Activated CD8-positive, alpha-beta T cell treated with anti-CD3 and anti-CD28 coated beads for 36 hours (primary cell): ENCODE results near the gene IL22RA1. TPM values are rescaled to one million over a fixed set of nuclear protein-coding genes. Genes with fewer than 3 reads are reported as not detected.

Experiments used
- ATAC-seq: fragments of 200-7000 bp; cut with Tn5 transposase; one replicate; pipeline ENCODE4 v1.10.0; 2021; ENCODE audit warnings: mild to moderate bottlenecking, moderate library complexity
- CTCF ChIA-PET: fragments of 350-600 bp; sonication (Branson Sonifier 250); formaldehyde crosslinking; loops from one replicate; lab custom pipeline; 2021; ENCODE audit warnings: antibody characterized with exemption; lab: Charles Lee
- POLR2A ChIA-PET: fragments of 350-600 bp; sonication (Branson Sonifier 250); formaldehyde crosslinking; loops from one replicate; lab custom pipeline; 2021; ENCODE audit warnings: antibody characterized with exemption; lab: Charles Lee
- DNase-seq: peaks from one replicate; pipeline ENCODE4 v3.0.0-alpha.2; 2020
- H3K27ac Mint-ChIP-seq: one replicate; pipeline ENCODE4 v1.8.0; 2021; ENCODE audit warnings: mild to moderate bottlenecking, mixed read lengths
- H3K27me3 Mint-ChIP-seq: one replicate; pipeline ENCODE4 v1.8.0; 2021; ENCODE audit warnings: mixed read lengths
- H3K36me3 Mint-ChIP-seq: one replicate; pipeline ENCODE4 v1.8.0; 2021; ENCODE audit warnings: low read depth, mixed read lengths
- H3K4me1 Mint-ChIP-seq: one replicate; pipeline ENCODE4 v1.8.0; 2021; ENCODE audit warnings: low read depth, mixed read lengths
- H3K4me3 Mint-ChIP-seq: one replicate; pipeline ENCODE4 v1.8.0; 2021; ENCODE audit warnings: mild to moderate bottlenecking, moderate library complexity, mixed read lengths
- H3K9me3 Mint-ChIP-seq: one replicate; pipeline ENCODE4 v1.8.0; 2021; ENCODE audit warnings: mixed read lengths
- intact Hi-C: fragments of 100-400 bp; cut with micrococcal nuclease; formaldehyde crosslinking; loops from one replicate; pipeline ENCODE4 v1.10.0; 2022
- total RNA-seq, 2 experiments: library from RNA; stranded (reverse); gene quantifications; one replicate each; pipeline ENCODE4 v1.2.3, GENCODE V29; 2021
- TF ChIP-seq, protein P1 (sequence below): fragments of 200-600 bp; IDR thresholded peaks from one replicate; pipeline ENCODE4 v1.8.0; 2022; ENCODE audit warnings: antibody characterized with exemption, mild to moderate bottlenecking

The IL22RA1 gene
- total RNA-seq, 2 experiments from 2014 or later: not detected

DNA sequence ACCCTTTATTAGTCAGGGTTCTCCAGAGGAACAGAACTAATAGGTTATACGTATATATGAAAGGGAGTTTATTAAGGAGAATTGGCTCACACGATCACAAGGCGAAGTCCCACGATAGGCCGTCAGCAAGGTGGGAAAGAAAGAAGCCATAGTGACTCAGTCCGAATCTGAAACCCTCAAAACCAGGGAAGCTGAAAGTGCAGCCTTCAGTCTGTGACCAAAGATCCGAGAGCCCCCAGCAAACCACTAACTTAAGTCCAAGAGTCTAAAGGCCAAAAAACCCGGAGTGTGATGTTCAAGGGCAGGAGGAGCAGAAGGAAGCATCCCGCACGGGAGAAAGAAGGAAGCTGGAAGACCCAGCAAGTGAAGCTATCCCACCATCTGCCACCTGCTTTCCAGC lies 34.2 kb upstream of the IL22RA1 start:
- CTCF ChIA-PET: no interaction called here

DNA sequence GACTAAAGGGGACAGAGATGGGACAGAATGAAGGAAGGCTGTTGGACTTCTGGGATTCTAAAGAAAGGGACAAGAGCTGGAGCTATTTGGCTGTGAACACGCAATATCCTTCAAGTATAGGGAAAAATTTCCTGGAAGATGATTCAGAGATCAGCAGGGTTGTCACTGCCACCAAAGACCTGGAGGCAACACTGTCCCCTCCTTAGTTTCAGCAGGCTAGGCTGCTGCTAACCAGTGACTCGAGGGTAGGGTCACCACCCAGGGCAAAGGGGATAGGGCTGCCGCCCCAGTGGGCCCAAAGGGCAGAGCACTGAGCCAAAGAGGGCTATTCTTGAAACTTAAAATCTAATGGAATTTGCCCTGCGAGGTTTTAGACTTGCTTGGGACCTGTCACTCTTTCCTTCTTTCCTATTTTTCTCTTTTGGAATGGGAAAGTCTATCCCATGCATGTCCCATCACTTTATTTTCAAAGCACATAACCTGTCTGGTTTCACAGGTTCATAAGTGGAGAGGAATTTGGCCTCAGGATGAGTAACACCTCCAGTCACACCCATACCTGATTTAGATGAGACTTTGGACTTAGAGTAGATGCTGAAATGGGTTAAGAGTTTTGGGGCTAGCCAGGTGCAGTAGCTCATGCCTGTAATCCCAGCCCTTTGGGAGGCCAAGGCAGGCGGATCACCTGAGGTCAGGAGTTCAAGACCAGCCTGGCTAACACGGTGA lies 32.3 kb upstream of the IL22RA1 start:
- TF ChIP-seq, protein P1, sequence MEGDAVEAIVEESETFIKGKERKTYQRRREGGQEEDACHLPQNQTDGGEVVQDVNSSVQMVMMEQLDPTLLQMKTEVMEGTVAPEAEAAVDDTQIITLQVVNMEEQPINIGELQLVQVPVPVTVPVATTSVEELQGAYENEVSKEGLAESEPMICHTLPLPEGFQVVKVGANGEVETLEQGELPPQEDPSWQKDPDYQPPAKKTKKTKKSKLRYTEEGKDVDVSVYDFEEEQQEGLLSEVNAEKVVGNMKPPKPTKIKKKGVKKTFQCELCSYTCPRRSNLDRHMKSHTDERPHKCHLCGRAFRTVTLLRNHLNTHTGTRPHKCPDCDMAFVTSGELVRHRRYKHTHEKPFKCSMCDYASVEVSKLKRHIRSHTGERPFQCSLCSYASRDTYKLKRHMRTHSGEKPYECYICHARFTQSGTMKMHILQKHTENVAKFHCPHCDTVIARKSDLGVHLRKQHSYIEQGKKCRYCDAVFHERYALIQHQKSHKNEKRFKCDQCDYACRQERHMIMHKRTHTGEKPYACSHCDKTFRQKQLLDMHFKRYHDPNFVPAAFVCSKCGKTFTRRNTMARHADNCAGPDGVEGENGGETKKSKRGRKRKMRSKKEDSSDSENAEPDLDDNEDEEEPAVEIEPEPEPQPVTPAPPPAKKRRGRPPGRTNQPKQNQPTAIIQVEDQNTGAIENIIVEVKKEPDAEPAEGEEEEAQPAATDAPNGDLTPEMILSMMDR: no peak
- no peak for DNase-seq
- Mint-ChIP-seq H3K27me3 (no peaks in the 10 kb centered on the region), H3K36me3 (peaks cover 9% of the 10 kb centered on the region), H3K9me3 (no peaks in the 10 kb centered on the region), H3K4me3 (no peak overlapping the region), H3K27ac (no peak overlapping the region), H3K4me1 (peaks cover 2% of the 10 kb centered on the region)
- ATAC-seq: no peak
- intact Hi-C loops: no loop called here
- ChIA-PET POLR2A (no interaction called here), CTCF (interaction anchor here (1.7 kb wide), 1 partner anchor 24 kb away, joined by 5 read pairs; no protein-coding TSS in a partner anchor)

More for the DNA sequence above, 34.2 kb upstream of the IL22RA1 start:
- Mint-ChIP-seq H3K36me3 (peaks cover 9% of the 10 kb centered on the region), H3K9me3 (no peaks in the 10 kb centered on the region), H3K27ac (no peak overlapping the region), H3K4me3 (no peak overlapping the region), H3K27me3 (no peaks in the 10 kb centered on the region), H3K4me1 (peaks cover 2% of the 10 kb centered on the region)
- no peak for ATAC-seq
- POLR2A ChIA-PET: interaction anchor here (1.0 kb wide), 1 partner anchor 8 kb away, joined by 3 read pairs; no protein-coding TSS in a partner anchor
- no peak for DNase-seq
- intact Hi-C loops: no loop called here
- TF ChIP-seq, protein P1: no peak

DNA sequence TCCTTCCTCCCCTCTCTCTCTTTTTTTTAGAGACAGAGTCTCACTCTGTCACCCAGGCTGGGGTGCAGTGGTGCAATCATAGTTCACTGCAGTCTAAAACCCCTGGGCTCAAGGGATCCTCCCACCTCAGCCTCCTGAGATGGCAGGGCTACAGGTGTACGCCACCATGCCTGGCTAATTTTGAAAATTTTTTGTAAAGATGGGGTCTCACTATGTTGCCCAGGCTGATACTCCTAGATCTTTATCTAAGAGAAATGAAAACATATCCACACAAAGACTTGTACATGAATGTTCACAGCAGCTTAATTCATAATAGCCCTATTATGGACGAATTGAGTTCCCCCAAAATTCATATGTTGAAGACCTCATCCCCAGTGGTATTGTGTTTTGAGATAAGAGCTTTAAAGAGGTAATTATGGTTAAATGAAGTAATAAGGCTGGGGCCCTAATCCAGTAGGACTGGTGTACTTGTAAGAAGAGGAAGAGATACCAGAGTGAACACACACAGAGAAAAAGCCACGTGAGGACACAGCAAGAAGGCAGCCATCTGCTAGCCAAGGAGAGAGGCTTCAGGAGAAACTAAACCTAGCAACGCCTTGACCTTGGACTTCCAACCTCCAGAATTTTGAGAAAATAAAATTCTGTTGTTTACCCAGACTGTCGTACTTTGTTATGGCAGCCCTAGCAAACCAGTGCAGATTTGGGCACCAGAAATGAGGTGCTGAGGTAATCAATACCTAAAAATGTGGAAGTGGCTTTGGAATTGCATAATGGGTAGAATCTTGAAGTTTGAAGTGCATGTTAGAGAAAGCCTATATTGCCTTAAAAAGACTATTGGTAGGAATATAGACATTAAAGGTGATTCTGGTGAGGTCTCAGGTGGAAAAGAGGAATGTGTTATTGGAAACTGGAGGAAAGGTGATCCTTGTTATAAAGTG lies 31.0 kb upstream of the IL22RA1 start:
- CTCF ChIA-PET: interaction anchor here (1.7 kb wide), 1 partner anchor 25 kb away, joined by 5 read pairs; no protein-coding TSS in a partner anchor
- POLR2A ChIA-PET: no interaction called here

DNA sequence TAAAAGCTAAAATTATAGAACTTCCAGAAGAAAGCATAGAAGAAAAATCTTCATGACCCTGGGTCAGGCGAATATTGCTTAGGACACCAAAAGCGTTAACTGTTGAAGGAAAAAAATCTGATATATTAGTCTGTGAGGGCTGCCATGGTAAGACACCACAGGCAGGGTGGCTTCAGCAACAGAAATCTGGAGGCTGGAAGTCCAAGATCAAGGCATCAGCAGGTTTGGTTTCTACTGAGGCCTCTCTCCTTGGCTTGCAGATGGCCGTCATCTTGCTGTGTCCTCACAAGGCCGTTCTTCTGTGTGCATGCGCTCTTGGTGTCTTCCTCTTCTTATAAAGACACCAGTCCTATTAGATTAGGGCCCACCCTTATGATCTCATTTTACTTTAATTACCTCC lies 29.7 kb upstream of the IL22RA1 start:
- TF ChIP-seq, protein P1: no peak
- Mint-ChIP-seq H3K36me3 (peaks cover 12% of the 10 kb centered on the region), H3K27me3 (no peaks in the 10 kb centered on the region), H3K4me3 (no peak overlapping the region), H3K27ac (no peak overlapping the region), H3K9me3 (no peaks in the 10 kb centered on the region), H3K4me1 (peaks cover 2% of the 10 kb centered on the region)
- intact Hi-C loops: no loop called here
- ChIA-PET POLR2A (no interaction called here), CTCF (interaction anchor here (0.9 kb wide), 1 partner anchor 22 kb away, joined by 3 read pairs; no protein-coding TSS in a partner anchor)
- ATAC-seq (no peak), DNase-seq (no peak)

More for the DNA sequence above, 31.0 kb upstream of the IL22RA1 start:
- H3K4me1 Mint-ChIP-seq: peaks cover 2% of the 10 kb centered on the region
- no peak overlapping the region for H3K4me3 Mint-ChIP-seq
- TF ChIP-seq, protein P1: no peak
- no peak for DNase-seq
- ATAC-seq: no peak
- H3K27ac Mint-ChIP-seq: no peak overlapping the region
- peaks cover 7% of the 10 kb centered on the region for H3K36me3 Mint-ChIP-seq
- intact Hi-C loops: no loop called here
- no peaks in the 10 kb centered on the region for H3K27me3 Mint-ChIP-seq
- no peaks in the 10 kb centered on the region for H3K9me3 Mint-ChIP-seq
